Measurements from ENCODE around the gene PRKAA2.

DNA sequence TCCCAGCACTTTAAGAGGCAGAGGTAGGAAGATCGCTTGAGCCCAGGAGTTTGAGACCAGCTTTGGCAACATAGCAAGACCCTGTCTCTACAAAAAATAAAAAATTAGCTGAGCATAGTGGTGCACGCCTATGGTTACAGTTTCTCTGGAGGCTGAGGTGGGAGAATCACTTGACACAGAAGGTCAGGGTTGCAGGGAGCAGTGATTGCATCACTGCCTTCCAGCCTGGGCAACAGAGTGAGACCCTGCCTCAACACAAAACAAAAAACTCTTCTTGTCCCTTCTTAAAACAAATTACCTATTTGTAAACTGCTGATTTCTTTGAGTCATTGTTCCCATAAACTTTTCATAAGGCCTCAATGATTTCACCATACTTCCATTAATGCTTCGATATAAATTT lies 18.7 kb downstream of the PRKAA2 start:
- TF ChIP-seq, protein P1, sequence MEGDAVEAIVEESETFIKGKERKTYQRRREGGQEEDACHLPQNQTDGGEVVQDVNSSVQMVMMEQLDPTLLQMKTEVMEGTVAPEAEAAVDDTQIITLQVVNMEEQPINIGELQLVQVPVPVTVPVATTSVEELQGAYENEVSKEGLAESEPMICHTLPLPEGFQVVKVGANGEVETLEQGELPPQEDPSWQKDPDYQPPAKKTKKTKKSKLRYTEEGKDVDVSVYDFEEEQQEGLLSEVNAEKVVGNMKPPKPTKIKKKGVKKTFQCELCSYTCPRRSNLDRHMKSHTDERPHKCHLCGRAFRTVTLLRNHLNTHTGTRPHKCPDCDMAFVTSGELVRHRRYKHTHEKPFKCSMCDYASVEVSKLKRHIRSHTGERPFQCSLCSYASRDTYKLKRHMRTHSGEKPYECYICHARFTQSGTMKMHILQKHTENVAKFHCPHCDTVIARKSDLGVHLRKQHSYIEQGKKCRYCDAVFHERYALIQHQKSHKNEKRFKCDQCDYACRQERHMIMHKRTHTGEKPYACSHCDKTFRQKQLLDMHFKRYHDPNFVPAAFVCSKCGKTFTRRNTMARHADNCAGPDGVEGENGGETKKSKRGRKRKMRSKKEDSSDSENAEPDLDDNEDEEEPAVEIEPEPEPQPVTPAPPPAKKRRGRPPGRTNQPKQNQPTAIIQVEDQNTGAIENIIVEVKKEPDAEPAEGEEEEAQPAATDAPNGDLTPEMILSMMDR (conservative IDR thresholded peaks at IDR 0.05; ENCODE audit: low read depth, low read length): no peak
- no peak for TF ChIP-seq SMC3 (IDR thresholded peaks at IDR 0.05; ENCODE audit: low read depth, low read length)

All from IMR-90 (cell line).